WTC11 (cell line): Measurements from ENCODE around the gene RBSN. TPM values are rescaled to one million over a fixed set of nuclear protein-coding genes. Genes with fewer than 3 reads are reported as not detected.

ENCODE experiments used
- AR ChIP-seq: fragments of 250-450 bp; sonication (Bioruptor Pico); IDR thresholded peaks from 2 replicates; pipeline ENCODE4 v1.9.0; 2021; ENCODE audit warnings: mild to moderate bottlenecking
- CBFB ChIP-seq: sonication (generic); formaldehyde crosslinking; IDR thresholded peaks from 2 replicates; pipeline ENCODE4 v1.8.1; 2022; ENCODE audit warnings: mild to moderate bottlenecking, low read depth, missing genetic modification reagents
- ESRRA ChIP-seq: sonication (generic); formaldehyde crosslinking; IDR thresholded peaks from 2 replicates; pipeline ENCODE4 v1.8.1; 2022; ENCODE audit warnings: mild to moderate bottlenecking, missing genetic modification reagents, borderline replicate concordance
- ETV6 ChIP-seq: sonication (generic); formaldehyde crosslinking; IDR thresholded peaks from 2 replicates; pipeline ENCODE4 v1.8.1; 2022; ENCODE audit warnings: mild to moderate bottlenecking, missing genetic modification reagents
- FOXK1 ChIP-seq: sonication (generic); formaldehyde crosslinking; IDR thresholded peaks from 2 replicates; pipeline ENCODE4 v1.8.0; 2022; ENCODE audit warnings: mild to moderate bottlenecking, moderate library complexity, missing genetic modification reagents
- GABPB1 ChIP-seq: sonication (generic); formaldehyde crosslinking; IDR thresholded peaks from 2 replicates; pipeline ENCODE4 v1.8.1; 2023; ENCODE audit warnings: mild to moderate bottlenecking, missing genetic modification reagents
- GRHL2 ChIP-seq: fragments of 250-450 bp; sonication (Bioruptor Pico); IDR thresholded peaks from 2 replicates; pipeline ENCODE4 v1.8.0; 2022; ENCODE audit warnings: mild to moderate bottlenecking, moderate library complexity; ENCODE audit not compliant: insufficient replicate concordance, severe bottlenecking
- IRF2 ChIP-seq: sonication (generic); formaldehyde crosslinking; IDR thresholded peaks from 2 replicates; pipeline ENCODE4 v1.8.0; 2022; ENCODE audit warnings: low read depth, missing genetic modification reagents, borderline replicate concordance
- KAT7 ChIP-seq: sonication (generic); formaldehyde crosslinking; IDR thresholded peaks from 2 replicates; pipeline ENCODE4 v1.8.1; 2023; ENCODE audit warnings: missing genetic modification reagents, mild to moderate bottlenecking, borderline replicate concordance
- MYBL2 ChIP-seq: sonication (generic); formaldehyde crosslinking; IDR thresholded peaks from 2 replicates; pipeline ENCODE4 v1.8.1; 2023; ENCODE audit warnings: mild to moderate bottlenecking, moderate library complexity, missing genetic modification reagents
- NFATC4 ChIP-seq: fragments of 250-450 bp; sonication (Bioruptor Pico); IDR thresholded peaks from 2 replicates; pipeline ENCODE4 v1.9.0; 2021; ENCODE audit warnings: mild to moderate bottlenecking
- NFE2L1 ChIP-seq: sonication (generic); formaldehyde crosslinking; IDR thresholded peaks from 2 replicates; pipeline ENCODE4 v1.8.1; 2023; ENCODE audit warnings: missing genetic modification reagents
- NR1H2 ChIP-seq: sonication (generic); formaldehyde crosslinking; IDR thresholded peaks from 2 replicates; pipeline ENCODE4 v1.9.0; 2021; ENCODE audit warnings: mild to moderate bottlenecking, moderate library complexity, missing genetic modification reagents
- PREB ChIP-seq: sonication (generic); formaldehyde crosslinking; IDR thresholded peaks from 2 replicates; pipeline ENCODE4 v1.8.1; 2022; ENCODE audit warnings: mild to moderate bottlenecking, missing genetic modification reagents, moderate library complexity, borderline replicate concordance
- PRRX2 ChIP-seq: fragments of 250-450 bp; sonication (Bioruptor Pico); IDR thresholded peaks from 2 replicates; pipeline ENCODE4 v1.8.0; 2021; ENCODE audit warnings: mild to moderate bottlenecking
- RELA ChIP-seq: sonication (generic); formaldehyde crosslinking; IDR thresholded peaks from 2 replicates; pipeline ENCODE4 v1.8.1; 2022; ENCODE audit warnings: missing genetic modification reagents, mild to moderate bottlenecking, borderline replicate concordance
- RORB ChIP-seq: fragments of 250-450 bp; sonication (Bioruptor Pico); IDR thresholded peaks from 2 replicates; pipeline ENCODE4 v1.9.0; 2021; ENCODE audit warnings: mild to moderate bottlenecking
- SMAD3 ChIP-seq: sonication (generic); formaldehyde crosslinking; IDR thresholded peaks from 2 replicates; pipeline ENCODE4 v1.8.0; 2022; ENCODE audit warnings: missing genetic modification reagents, mild to moderate bottlenecking, borderline replicate concordance
- SMAD4 ChIP-seq: sonication (generic); formaldehyde crosslinking; IDR thresholded peaks from 2 replicates; pipeline ENCODE4 v1.8.0; 2022; ENCODE audit warnings: mild to moderate bottlenecking, missing genetic modification reagents
- TEAD4 ChIP-seq: sonication (generic); formaldehyde crosslinking; IDR thresholded peaks from 2 replicates; pipeline ENCODE4 v1.8.0; 2022; ENCODE audit warnings: mild to moderate bottlenecking, missing genetic modification reagents
- USF2 ChIP-seq: sonication (generic); formaldehyde crosslinking; IDR thresholded peaks from 2 replicates; pipeline ENCODE4 v1.8.1; 2023; ENCODE audit warnings: mild to moderate bottlenecking, missing genetic modification reagents, moderate library complexity
- ZBTB21 ChIP-seq: sonication (generic); formaldehyde crosslinking; IDR thresholded peaks from 2 replicates; pipeline ENCODE4 v1.8.1; 2023; ENCODE audit warnings: mild to moderate bottlenecking, missing genetic modification reagents, borderline replicate concordance
- ZNF138 ChIP-seq: sonication (generic); formaldehyde crosslinking; conservative IDR thresholded peaks from 2 replicates; pipeline ENCODE4 v1.8.1; 2022; ENCODE audit warnings: mild to moderate bottlenecking, moderate library complexity, missing genetic modification reagents
- ZNF317 ChIP-seq: sonication (generic); formaldehyde crosslinking; IDR thresholded peaks from 2 replicates; pipeline ENCODE4 v1.8.1; 2023; ENCODE audit warnings: low read depth, mild to moderate bottlenecking, moderate library complexity, missing genetic modification reagents, borderline replicate concordance
- ZNF416 ChIP-seq: fragments of 250-450 bp; sonication (Bioruptor Pico); IDR thresholded peaks from 2 replicates; pipeline ENCODE4 v1.9.0; 2021; ENCODE audit warnings: mild to moderate bottlenecking, inconsistent platforms
- ZNF671 ChIP-seq: fragments of 250-450 bp; sonication (Bioruptor Pico); IDR thresholded peaks from 2 replicates; pipeline ENCODE4 v1.8.0; 2021; ENCODE audit warnings: mild to moderate bottlenecking
- total RNA-seq: library from RNA; stranded (reverse); gene quantifications from 3 replicates; pipeline ENCODE4 v1.2.3, GENCODE V29; 2021
- TF ChIP-seq, protein P1 (sequence below): fragments of 250-450 bp; sonication (Bioruptor Pico); IDR thresholded peaks from 2 replicates; pipeline ENCODE4 v1.9.0; 2021; ENCODE audit warnings: moderate library complexity, mild to moderate bottlenecking, inconsistent platforms, borderline replicate concordance
- TF ChIP-seq, protein P2 (sequence below): sonication (generic); formaldehyde crosslinking; IDR thresholded peaks from 2 replicates; pipeline ENCODE4 v1.8.0; 2023; ENCODE audit warnings: missing genetic modification reagents
- TF ChIP-seq, protein P3 (sequence below): fragments of 250-450 bp; sonication (Bioruptor Pico); IDR thresholded peaks from 2 replicates; pipeline ENCODE4 v1.9.0; 2021; ENCODE audit warnings: mild to moderate bottlenecking
- TF ChIP-seq, protein P4 (sequence below): sonication (generic); formaldehyde crosslinking; IDR thresholded peaks from 2 replicates; pipeline ENCODE4 v1.8.0; 2023; ENCODE audit warnings: mild to moderate bottlenecking, missing genetic modification reagents

The RBSN gene
- total RNA-seq, 1 experiment from 2014 or later: 24.2 TPM

- TF ChIP-seq, protein P1, sequence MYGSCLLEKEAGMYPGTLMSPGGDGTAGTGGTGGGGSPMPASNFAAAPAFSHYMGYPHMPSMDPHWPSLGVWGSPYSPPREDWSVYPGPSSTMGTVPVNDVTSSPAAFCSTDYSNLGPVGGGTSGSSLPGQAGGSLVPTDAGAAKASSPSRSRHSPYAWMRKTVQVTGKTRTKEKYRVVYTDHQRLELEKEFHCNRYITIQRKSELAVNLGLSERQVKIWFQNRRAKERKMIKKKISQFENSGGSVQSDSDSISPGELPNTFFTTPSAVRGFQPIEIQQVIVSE (CRISPR knock-in tag): no peak
- TF ChIP-seq MYBL2 (CRISPR knock-in tag): no peak; the same call in 1 of the 2 replicates
- TF ChIP-seq ESRRA (CRISPR knock-in tag): peak; percentile 98
- TF ChIP-seq GABPB1 (CRISPR knock-in tag): peak; percentile 76
- no peak; the same call in 1 of the 2 replicates for TF ChIP-seq PREB (CRISPR knock-in tag)
- no peak for TF ChIP-seq ZNF416 (CRISPR knock-in tag)
- TF ChIP-seq AR (CRISPR knock-in tag): no peak
- no peak for TF ChIP-seq ZNF138 (CRISPR knock-in tag)
- peak; percentile 64; the same call in 1 of the 2 replicates for TF ChIP-seq KAT7 (CRISPR knock-in tag)
- TF ChIP-seq ZNF317 (CRISPR knock-in tag): no peak
- TF ChIP-seq PRRX2: no peak
- TF ChIP-seq ETV6: peak; percentile 87
- no peak for TF ChIP-seq GRHL2 (CRISPR knock-in tag)
- no peak for TF ChIP-seq ZBTB21 (CRISPR knock-in tag)
- TF ChIP-seq NR1H2 (CRISPR knock-in tag): no peak
- TF ChIP-seq SMAD3 (CRISPR knock-in tag): peak; percentile 71; the same call in 1 of the 2 replicates
- TF ChIP-seq RORB (CRISPR knock-in tag): no peak
- TF ChIP-seq CBFB (CRISPR knock-in tag): no peak
- TF ChIP-seq NFATC4 (CRISPR knock-in tag): no peak
- no peak for TF ChIP-seq ZNF671 (CRISPR knock-in tag)
- TF ChIP-seq, protein P2, sequence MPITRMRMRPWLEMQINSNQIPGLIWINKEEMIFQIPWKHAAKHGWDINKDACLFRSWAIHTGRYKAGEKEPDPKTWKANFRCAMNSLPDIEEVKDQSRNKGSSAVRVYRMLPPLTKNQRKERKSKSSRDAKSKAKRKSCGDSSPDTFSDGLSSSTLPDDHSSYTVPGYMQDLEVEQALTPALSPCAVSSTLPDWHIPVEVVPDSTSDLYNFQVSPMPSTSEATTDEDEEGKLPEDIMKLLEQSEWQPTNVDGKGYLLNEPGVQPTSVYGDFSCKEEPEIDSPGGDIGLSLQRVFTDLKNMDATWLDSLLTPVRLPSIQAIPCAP: peak; percentile 86; the same call in 1 of the 2 replicates
- no peak for TF ChIP-seq TEAD4 (CRISPR knock-in tag)
- TF ChIP-seq, protein P3, sequence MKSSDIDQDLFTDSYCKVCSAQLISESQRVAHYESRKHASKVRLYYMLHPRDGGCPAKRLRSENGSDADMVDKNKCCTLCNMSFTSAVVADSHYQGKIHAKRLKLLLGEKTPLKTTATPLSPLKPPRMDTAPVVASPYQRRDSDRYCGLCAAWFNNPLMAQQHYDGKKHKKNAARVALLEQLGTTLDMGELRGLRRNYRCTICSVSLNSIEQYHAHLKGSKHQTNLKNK (CRISPR knock-in tag): no peak
- TF ChIP-seq NFE2L1 (CRISPR knock-in tag): 0 out of 2 replicates have a peak, but pooled peaks have one; percentile 69
- no peak for TF ChIP-seq IRF2 (CRISPR knock-in tag)
- TF ChIP-seq, protein P4, sequence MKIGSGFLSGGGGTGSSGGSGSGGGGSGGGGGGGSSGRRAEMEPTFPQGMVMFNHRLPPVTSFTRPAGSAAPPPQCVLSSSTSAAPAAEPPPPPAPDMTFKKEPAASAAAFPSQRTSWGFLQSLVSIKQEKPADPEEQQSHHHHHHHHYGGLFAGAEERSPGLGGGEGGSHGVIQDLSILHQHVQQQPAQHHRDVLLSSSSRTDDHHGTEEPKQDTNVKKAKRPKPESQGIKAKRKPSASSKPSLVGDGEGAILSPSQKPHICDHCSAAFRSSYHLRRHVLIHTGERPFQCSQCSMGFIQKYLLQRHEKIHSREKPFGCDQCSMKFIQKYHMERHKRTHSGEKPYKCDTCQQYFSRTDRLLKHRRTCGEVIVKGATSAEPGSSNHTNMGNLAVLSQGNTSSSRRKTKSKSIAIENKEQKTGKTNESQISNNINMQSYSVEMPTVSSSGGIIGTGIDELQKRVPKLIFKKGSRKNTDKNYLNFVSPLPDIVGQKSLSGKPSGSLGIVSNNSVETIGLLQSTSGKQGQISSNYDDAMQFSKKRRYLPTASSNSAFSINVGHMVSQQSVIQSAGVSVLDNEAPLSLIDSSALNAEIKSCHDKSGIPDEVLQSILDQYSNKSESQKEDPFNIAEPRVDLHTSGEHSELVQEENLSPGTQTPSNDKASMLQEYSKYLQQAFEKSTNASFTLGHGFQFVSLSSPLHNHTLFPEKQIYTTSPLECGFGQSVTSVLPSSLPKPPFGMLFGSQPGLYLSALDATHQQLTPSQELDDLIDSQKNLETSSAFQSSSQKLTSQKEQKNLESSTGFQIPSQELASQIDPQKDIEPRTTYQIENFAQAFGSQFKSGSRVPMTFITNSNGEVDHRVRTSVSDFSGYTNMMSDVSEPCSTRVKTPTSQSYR: no peak
- no peak for TF ChIP-seq SMAD4
- no peak for TF ChIP-seq USF2
- TF ChIP-seq RELA (CRISPR knock-in tag): no peak
- peak; percentile 72 for TF ChIP-seq FOXK1 (CRISPR knock-in tag)
Measured at GRCh38 chr3:15064835-15065549, 34.0 kb downstream of the RBSN start, which contains the start of gene MRPS25 (continued).
